HG02870 (cell line): ENCODE measurements around the gene UBL7.
A peak's percentile ranks its signal among the peaks of the same experiment; 100 is the strongest.
"Not testable (repeated sequence)": the region's sequence is repeated elsewhere in the genome, so short reads cannot be mapped to it uniquely, and the experiment has no call there.

Source experiments
- ATAC-seq: cut with Tn5 transposase; IDR thresholded peaks from one replicate; pipeline ENCODE4 v1.9.1; 2021; ENCODE audit warnings: mild to moderate bottlenecking, moderate library complexity; ENCODE audit not compliant: unreplicated experiment

The UBL7 gene

GRCh38 chr15:74460871-74461846 lies at the start of gene UBL7:
Gene UBL7 (minus strand): TSS chr15:74461160. CDS start chr15:74458867, 2,293 bp downstream.
- peak; percentile 69 for ATAC-seq

GRCh38 chr15:74506515-74506840 lies 45.5 kb upstream of the UBL7 start:
- ATAC-seq = no peak

GRCh38 chr15:74505837-74506514 lies 45.0 kb upstream of the UBL7 start:
- ATAC-seq = no peak

GRCh38 chr15:74504836-74505235 lies 43.9 kb upstream of the UBL7 start:
- ATAC-seq = no peak

GRCh38 chr15:74504418-74504817 lies 43.5 kb upstream of the UBL7 start:
- ATAC-seq = no peak

- ATAC-seq = no peak
Observed at GRCh38 chr15:74502301-74502700, 41.3 kb upstream of the UBL7 start.

- ATAC-seq = no peak
Observed at GRCh38 chr15:74500401-74500800, 39.4 kb upstream of the UBL7 start.

GRCh38 chr15:74499366-74499765 lies 38.4 kb upstream of the UBL7 start:
- no peak for ATAC-seq

GRCh38 chr15:74497584-74497983 lies 36.6 kb upstream of the UBL7 start:
- no peak for ATAC-seq

- ATAC-seq = no peak
Observed at GRCh38 chr15:74496648-74497047, 35.7 kb upstream of the UBL7 start.

- ATAC-seq = no peak
Observed at GRCh38 chr15:74490339-74490689, 29.4 kb upstream of the UBL7 start.

- ATAC-seq = no peak
Observed at GRCh38 chr15:74489518-74490338, 28.8 kb upstream of the UBL7 start.

- no peak for ATAC-seq
Observed at GRCh38 chr15:74488776-74489175, 27.8 kb upstream of the UBL7 start.

- ATAC-seq = no peak
Observed at GRCh38 chr15:74482661-74483060, 21.7 kb upstream of the UBL7 start.

- not testable (repeated sequence) for ATAC-seq
Observed at GRCh38 chr15:74480364-74480763, 19.4 kb upstream of the UBL7 start.

- not testable (repeated sequence) for ATAC-seq
Observed at GRCh38 chr15:74471621-74472020, 10.7 kb upstream of the UBL7 start.

GRCh38 chr15:74470631-74471395 lies 9.9 kb upstream of the UBL7 start:
- ATAC-seq = no peak

GRCh38 chr15:74468341-74469032 lies 7.5 kb upstream of the UBL7 start:
- no peak for ATAC-seq

GRCh38 chr15:74466570-74466969 lies 5.6 kb upstream of the UBL7 start:
- no peak for ATAC-seq

GRCh38 chr15:74464897-74465296 lies 3.9 kb upstream of the UBL7 start:
- no peak for ATAC-seq
